OCI-LY3 (cell line): ENCODE results near the gene SAMD4A.
A peak's percentile ranks its signal among the peaks of the same experiment; 100 is the strongest.
"Not testable (repeated sequence)": the region's sequence is repeated elsewhere in the genome, so short reads cannot be mapped to it uniquely, and the experiment has no call there.

Experiments used
- H2AFZ ChIP-seq: fragments of 200-600, 300-600 bp; shearing (Covaris generic); 2 replicates; pipeline ENCODE4 v1.6.0; 2014; ENCODE audit warnings: antibody characterized with exemption, low read depth, low read length
- H3K27ac ChIP-seq: fragments of 200-600, 300-600 bp; sonication (generic); 2 replicates; pipeline ENCODE4 v1.5.1; 2014; ENCODE audit warnings: mild to moderate bottlenecking, low read length, moderate library complexity, mixed read lengths
- H3K27me3 ChIP-seq: fragments of 200-600, 300-600 bp; sonication (generic); 2 replicates; pipeline ENCODE4 v1.6.1; 2014; ENCODE audit warnings: low read depth, low read length, mixed read lengths
- H3K36me3 ChIP-seq: fragments of 200-600, 300-600 bp; sonication (generic); replicated peaks from 2 replicates; pipeline ENCODE3; 2014; ENCODE audit warnings: low read depth, low read length, mixed read lengths
- H3K4me1 ChIP-seq: fragments of 300-600, 200-600 bp; sonication (generic); 2 replicates; pipeline ENCODE4 v1.6.1; 2014; ENCODE audit warnings: low read length, mixed read lengths
- H3K4me2 ChIP-seq: fragments of 200-600, 300-600 bp; sonication (generic); 2 replicates; pipeline ENCODE4 v1.6.1; 2014; ENCODE audit warnings: low read length, mixed read lengths
- H3K4me3 ChIP-seq: fragments of 300-600, 200-600 bp; sonication (generic); 2 replicates; pipeline ENCODE4 v1.5.1; 2014; ENCODE audit warnings: antibody characterized with exemption, mild to moderate bottlenecking, low read length, moderate library complexity
- H3K79me2 ChIP-seq: fragments of 300-600, 200-600 bp; shearing (Covaris generic); 2 replicates; pipeline ENCODE4 v1.6.1; 2014; ENCODE audit warnings: mild to moderate bottlenecking, low read length, mixed read lengths
- H3K9ac ChIP-seq: fragments of 300-600, 200-600 bp; shearing (Covaris generic); 2 replicates; pipeline ENCODE4 v1.6.0; 2014; ENCODE audit warnings: mild to moderate bottlenecking, low read length, moderate library complexity
- H3K9me3 ChIP-seq: fragments of 200-600, 300-600 bp; shearing (Covaris generic); 2 replicates; pipeline ENCODE4 v1.6.1; 2014; ENCODE audit warnings: low read length, mixed read lengths; ENCODE audit not compliant: insufficient read depth
- H4K20me1 ChIP-seq: fragments of 200-600, 300-600 bp; sonication (generic); 2 replicates; pipeline ENCODE4 v1.6.1; 2016; ENCODE audit warnings: low read length, mixed read lengths; ENCODE audit not compliant: insufficient read depth
- CTCF ChIP-seq: fragments of 200-600, 300-600 bp; sonication (generic); IDR thresholded peaks from 2 replicates; pipeline ENCODE4 v1.5.1; 2014; ENCODE audit warnings: antibody characterized with exemption, low read length, low read depth
- EZH2phosphoT487 ChIP-seq: fragments of 200-600 bp; shearing (Covaris generic); IDR thresholded peaks from 2 replicates; pipeline ENCODE4 v1.6.1; 2018; ENCODE audit warnings: antibody characterized with exemption, mixed run types, low read depth

Gene SAMD4A

GRCh38 chr14:54798465-54799124 is 231.7 kb downstream of the SAMD4A start:
- H3K9ac ChIP-seq = no peak overlapping the region
- H3K4me3 ChIP-seq = no peak overlapping the region
- TF ChIP-seq EZH2phosphoT487 (no peak), CTCF (no peak)
- no peak overlapping the region for H3K27ac ChIP-seq
- no peaks in the 10 kb centered on the region for H3K36me3 ChIP-seq
- H3K79me2 ChIP-seq = no peaks in the 10 kb centered on the region
- H3K27me3 ChIP-seq = peaks cover 76% of the 10 kb centered on the region
- no peak overlapping the region for H3K4me2 ChIP-seq
- no peaks in the 10 kb centered on the region for H4K20me1 ChIP-seq
- H3K9me3 ChIP-seq = no peaks in the 10 kb centered on the region
- no peak overlapping the region for H2AFZ ChIP-seq
- peaks cover 4% of the 10 kb centered on the region for H3K4me1 ChIP-seq

GRCh38 chr14:54801482-54801881 is 234.6 kb downstream of the SAMD4A start:
- H4K20me1 ChIP-seq, H3K79me2 ChIP-seq, H3K9me3 ChIP-seq, H2AFZ ChIP-seq, H3K9ac ChIP-seq, H3K4me2 ChIP-seq, H3K27ac ChIP-seq, H3K4me3 ChIP-seq, H3K36me3 ChIP-seq: not testable (repeated sequence)
- H3K27me3 ChIP-seq = peaks cover 71% of the 10 kb centered on the region
- peaks cover 16% of the 10 kb centered on the region for H3K4me1 ChIP-seq

DNA sequence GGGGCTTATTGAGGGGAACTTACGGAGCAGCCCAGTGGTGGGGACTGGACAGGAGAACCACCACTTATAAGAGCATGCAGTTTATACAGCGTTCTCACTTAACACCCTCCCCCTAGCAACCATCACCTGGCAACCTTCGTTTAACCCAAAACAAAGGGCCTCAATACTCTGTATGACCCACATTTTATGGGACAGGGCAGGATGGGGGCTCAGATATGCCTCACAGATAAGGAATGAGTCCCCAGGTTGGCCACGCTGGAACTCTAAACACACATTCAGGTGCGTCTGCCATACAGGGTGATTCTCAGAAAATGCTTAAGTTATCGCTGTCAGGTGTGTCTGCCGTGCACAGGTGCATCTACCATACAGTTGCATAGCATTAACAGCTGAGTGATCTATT is 236.5 kb downstream of the SAMD4A start:
- Histone ChIP-seq H4K20me1 (no peaks in the 10 kb centered on the region), H3K4me2 (peak overlapping the region; percentile 29; the same call in 1 of the 2 replicates), H3K27me3 (peaks cover 60% of the 10 kb centered on the region), H3K79me2 (no peaks in the 10 kb centered on the region), H3K9ac (no peak overlapping the region), H3K27ac (no peak overlapping the region), H3K9me3 (no peaks in the 10 kb centered on the region), H3K4me3 (no peak overlapping the region), H3K36me3 (no peaks in the 10 kb centered on the region), H3K4me1 (peaks cover 16% of the 10 kb centered on the region), H2AFZ (no peak overlapping the region)
- no peak for TF ChIP-seq EZH2phosphoT487
- no peak for TF ChIP-seq CTCF

GRCh38 chr14:54803926-54804537 is 237.1 kb downstream of the SAMD4A start:
- no peak overlapping the region for H3K4me3 ChIP-seq
- H3K9ac ChIP-seq = no peak overlapping the region
- H2AFZ ChIP-seq = no peak overlapping the region
- H3K4me1 ChIP-seq = peaks cover 16% of the 10 kb centered on the region
- no peaks in the 10 kb centered on the region for H3K36me3 ChIP-seq
- H3K9me3 ChIP-seq = no peaks in the 10 kb centered on the region
- H3K27ac ChIP-seq = no peak overlapping the region
- peaks cover 54% of the 10 kb centered on the region for H3K27me3 ChIP-seq
- H3K4me2 ChIP-seq = peak overlapping the region; percentile 29
- no peak for TF ChIP-seq CTCF
- no peak for TF ChIP-seq EZH2phosphoT487
- H4K20me1 ChIP-seq = no peaks in the 10 kb centered on the region
- no peaks in the 10 kb centered on the region for H3K79me2 ChIP-seq
